ENCODE measurements around the gene SOD2.

The SOD2 gene

GRCh38 chr6:159655409-159655988 lies 37.5 kb downstream of the SOD2 start:
- no peaks in the 10 kb centered on the region for H3K79me2 ChIP-seq (ENCODE audit: insufficient read depth, low read length)
- no peaks in the 10 kb centered on the region for H4K20me1 ChIP-seq (ENCODE audit: low read depth, low read length)
- no peak overlapping the region for H3K4me2 ChIP-seq (ENCODE audit: low read depth, low read length, poor library complexity, severe bottlenecking)
- no peak overlapping the region for H3K4me3 ChIP-seq (ENCODE audit: insufficient read depth, low read length, poor library complexity, severe bottlenecking)
- H3K9me2 ChIP-seq (replicated peaks; ENCODE audit: insufficient read depth, low read length), result no peaks in the 10 kb centered on the region
- H3K27ac ChIP-seq (ENCODE audit: low read depth, low read length), result no peak overlapping the region
- H3F3A ChIP-seq (ENCODE audit: insufficient read depth), result no peaks in the 10 kb centered on the region
- TF ChIP-seq EZH2phosphoT487 (conservative IDR thresholded peaks at IDR 0.05; ENCODE audit: low read length) (no peak), CTCF (IDR thresholded peaks at IDR 0.05; ENCODE audit: insufficient read depth, low read length, poor library complexity, severe bottlenecking) (no peak)
- H3K36me3 ChIP-seq (ENCODE audit: low read length), result no peaks in the 10 kb centered on the region
- no peak overlapping the region for H3K9ac ChIP-seq (ENCODE audit: low read length)
- H3K9me3 ChIP-seq (ENCODE audit: insufficient read depth, low read length), result no peaks in the 10 kb centered on the region
- no peaks in the 10 kb centered on the region for H3K27me3 ChIP-seq (ENCODE audit: low read length)
- H2AFZ ChIP-seq (ENCODE audit: low read depth, low read length, severe bottlenecking), result no peak overlapping the region

- Histone ChIP-seq H3K9me2 (replicated peaks; ENCODE audit: insufficient read depth, low read length) (no peaks in the 10 kb centered on the region), H4K20me1 (ENCODE audit: low read depth, low read length) (no peaks in the 10 kb centered on the region), H3K4me3 (ENCODE audit: insufficient read depth, low read length, poor library complexity, severe bottlenecking) (no peak overlapping the region), H3K9ac (ENCODE audit: low read length) (no peak overlapping the region), H3K36me3 (ENCODE audit: low read length) (no peaks in the 10 kb centered on the region), H3K9me3 (ENCODE audit: insufficient read depth, low read length) (no peaks in the 10 kb centered on the region), H3K27ac (ENCODE audit: low read depth, low read length) (no peak overlapping the region), H2AFZ (ENCODE audit: low read depth, low read length, severe bottlenecking) (no peak overlapping the region), H3K27me3 (ENCODE audit: low read length) (no peaks in the 10 kb centered on the region), H3K79me2 (ENCODE audit: insufficient read depth, low read length) (no peaks in the 10 kb centered on the region), H3K4me2 (ENCODE audit: low read depth, low read length, poor library complexity, severe bottlenecking) (no peak overlapping the region), H3F3A (ENCODE audit: insufficient read depth) (no peaks in the 10 kb centered on the region)
- peak; percentile 39 for TF ChIP-seq CTCF (IDR thresholded peaks at IDR 0.05; ENCODE audit: insufficient read depth, low read length, poor library complexity, severe bottlenecking)
- TF ChIP-seq EZH2phosphoT487 (conservative IDR thresholded peaks at IDR 0.05; ENCODE audit: low read length), result no peak
These were observed 38.5 kb downstream of the SOD2 start for GRCh38 chr6:159654483-159655098.

- Histone ChIP-seq H3K36me3 (ENCODE audit: low read length) (no peaks in the 10 kb centered on the region), H3F3A (ENCODE audit: insufficient read depth) (no peaks in the 10 kb centered on the region), H3K27me3 (ENCODE audit: low read length) (no peaks in the 10 kb centered on the region), H3K9me3 (ENCODE audit: insufficient read depth, low read length) (no peaks in the 10 kb centered on the region), H3K27ac (ENCODE audit: low read depth, low read length) (no peak overlapping the region), H2AFZ (ENCODE audit: low read depth, low read length, severe bottlenecking) (no peak overlapping the region), H3K79me2 (ENCODE audit: insufficient read depth, low read length) (no peaks in the 10 kb centered on the region), H3K9me2 (replicated peaks; ENCODE audit: insufficient read depth, low read length) (no peaks in the 10 kb centered on the region), H3K9ac (ENCODE audit: low read length) (no peak overlapping the region), H3K4me2 (ENCODE audit: low read depth, low read length, poor library complexity, severe bottlenecking) (no peak overlapping the region), H3K4me3 (ENCODE audit: insufficient read depth, low read length, poor library complexity, severe bottlenecking) (no peak overlapping the region), H4K20me1 (ENCODE audit: low read depth, low read length) (no peaks in the 10 kb centered on the region)
- TF ChIP-seq CTCF (IDR thresholded peaks at IDR 0.05; ENCODE audit: insufficient read depth, low read length, poor library complexity, severe bottlenecking) (no peak), EZH2phosphoT487 (conservative IDR thresholded peaks at IDR 0.05; ENCODE audit: low read length) (no peak)
These were observed 42.7 kb downstream of the SOD2 start for GRCh38 chr6:159650314-159650713.
